ENCODE measurements around the gene SDCBP2. TPM values are rescaled to one million over a fixed set of nuclear protein-coding genes. Genes with fewer than 3 reads are reported as not detected.

SDCBP2 gene
- total RNA-seq, 6 experiments from 2014 or later, result 2.0 to 43.3 (median 16.6) TPM

DNA sequence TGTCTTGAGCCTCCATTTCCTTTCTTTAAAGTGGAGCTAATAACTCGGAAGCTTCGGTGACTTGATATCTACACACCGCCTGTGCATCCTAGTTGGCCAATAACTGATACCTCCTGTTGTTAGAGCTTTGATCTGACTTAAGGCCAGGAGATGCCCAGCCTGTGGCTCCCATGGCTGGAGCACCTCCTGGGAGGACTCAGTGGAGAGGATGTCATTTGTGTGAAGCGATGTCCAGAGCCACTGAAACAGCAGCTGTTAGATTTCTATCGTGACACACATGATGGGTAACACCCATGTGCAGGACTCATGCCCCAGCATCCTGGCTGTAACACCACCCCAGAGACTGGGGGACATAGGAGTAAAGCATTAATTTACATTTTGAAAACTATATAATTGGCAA lies 30.8 kb downstream of the SDCBP2 start:
- H3K27me3 ChIP-seq, result no peaks in the 10 kb centered on the region
- no peak for ATAC-seq
- 90% methylated on average over 5 of the region's 5 CpGs for WGBS (ENCODE audit: insufficient coverage, low coverage, low lambda C conversion rate, missing lambda C conversion rate)
- TF ChIP-seq POLR2A (IDR thresholded peaks at IDR 0.05), result no peak
- TF ChIP-seq CTCF (IDR thresholded peaks at IDR 0.05), result no peak
- H3K36me3 ChIP-seq, result no peaks in the 10 kb centered on the region
- no peaks in the 10 kb centered on the region for H3K9me3 ChIP-seq
- H3K4me3 ChIP-seq, result no peak overlapping the region
- no peak for DNase-seq
- intact Hi-C loops (cut with DNase I), result no loop called here
- H3K4me1 ChIP-seq, result no peaks in the 10 kb centered on the region
- no peak overlapping the region for H3K27ac ChIP-seq

GRCh38 chr20:1297486-1297885 lies 31.5 kb downstream of the SDCBP2 start:
- no peak for ATAC-seq
- DNase-seq, result no peak
- 80% methylated on average over 1 of the region's 2 CpGs for WGBS (ENCODE audit: insufficient coverage, low coverage, low lambda C conversion rate, missing lambda C conversion rate)
- no peak overlapping the region for H3K4me3 ChIP-seq
- no peak for TF ChIP-seq POLR2A (IDR thresholded peaks at IDR 0.05)
- TF ChIP-seq CTCF (IDR thresholded peaks at IDR 0.05), result no peak
- H3K27me3 ChIP-seq, result no peaks in the 10 kb centered on the region
- H3K36me3 ChIP-seq, result no peaks in the 10 kb centered on the region
- intact Hi-C loops (cut with DNase I), result no loop called here
- H3K27ac ChIP-seq, result no peak overlapping the region
- no peaks in the 10 kb centered on the region for H3K4me1 ChIP-seq
- H3K9me3 ChIP-seq, result no peaks in the 10 kb centered on the region

GRCh38 chr20:1296922-1297321 lies 32.0 kb downstream of the SDCBP2 start:
- Histone ChIP-seq H3K36me3 (no peaks in the 10 kb centered on the region), H3K27me3 (no peaks in the 10 kb centered on the region), H3K27ac (no peak overlapping the region), H3K4me3 (no peak overlapping the region), H3K9me3 (no peaks in the 10 kb centered on the region), H3K4me1 (no peaks in the 10 kb centered on the region)
- DNase-seq (no peak), ATAC-seq (no peak)
- WGBS (ENCODE audit: insufficient coverage, low coverage, low lambda C conversion rate, missing lambda C conversion rate), result 89% methylated on average over 3 of the region's 14 CpGs
- TF ChIP-seq CTCF (IDR thresholded peaks at IDR 0.05), result no peak
- no peak for TF ChIP-seq POLR2A (IDR thresholded peaks at IDR 0.05)
- intact Hi-C loops (cut with DNase I), result no loop called here

- no peak overlapping the region for H3K4me3 ChIP-seq
- DNase-seq (no peak), ATAC-seq (no peak)
- no peaks in the 10 kb centered on the region for H3K36me3 ChIP-seq
- TF ChIP-seq CTCF (IDR thresholded peaks at IDR 0.05) (no peak), POLR2A (IDR thresholded peaks at IDR 0.05) (no peak)
- intact Hi-C loops (cut with DNase I), result no loop called here
- H3K27ac ChIP-seq, result no peak overlapping the region
- no peaks in the 10 kb centered on the region for H3K4me1 ChIP-seq
- no peaks in the 10 kb centered on the region for H3K27me3 ChIP-seq
- H3K9me3 ChIP-seq, result no peaks in the 10 kb centered on the region
- WGBS (ENCODE audit: insufficient coverage, low coverage, low lambda C conversion rate, missing lambda C conversion rate), result 58% methylated on average over 4 of the region's 20 CpGs
Measured at GRCh38 chr20:1296117-1296610, 32.8 kb downstream of the SDCBP2 start.
